Sigmoid colon (tissue), 7 donors: ENCODE data around the gene EFCAB8. TPM values are rescaled to one million over a fixed set of nuclear protein-coding genes. Genes with fewer than 3 reads are reported as not detected.

Source experiments
- DNase-seq: peaks from one replicate; pipeline ENCODE4 v3.0.0-alpha.2; 2019
- H3K27ac ChIP-seq, 4 donors: fragments of 200-600 bp; sonication (generic); one replicate each; pipeline ENCODE4 v1.5.1; 2016 to 2019; ENCODE audit warnings: mild to moderate bottlenecking in 1 of 4
- H3K27me3 ChIP-seq, 3 donors: fragments of 200-600 bp; sonication (generic); one replicate each; pipeline ENCODE4 v1.5.1; 2019; ENCODE audit warnings: mild to moderate bottlenecking in 1 of 3
- H3K36me3 ChIP-seq, 4 donors: fragments of 200-600 bp; sonication (generic); one replicate each; pipeline ENCODE4 v1.5.1; 2016 to 2019
- H3K4me1 ChIP-seq, 4 donors: fragments of 200-600 bp; sonication (generic); one replicate each; pipeline ENCODE4 v1.5.1; 2017 to 2019
- H3K4me3 ChIP-seq, 4 donors: fragments of 200-600 bp; sonication (generic); one replicate each; pipeline ENCODE4 v1.5.1; 2017 to 2019; ENCODE audit warnings: mild to moderate bottlenecking in 2 of 4, moderate library complexity in 1 of 4
- H3K9me3 ChIP-seq, 4 donors: fragments of 200-600 bp in 3 of 4; sonication (generic) in 3 of 4; one replicate each; pipeline versions ENCODE4 v1.5.1 to v1.6.1; 2013 to 2019
- CTCF ChIP-seq, 4 experiments: fragments of 450-650 bp in 3 of 4; fragments of 200-600 bp in 1 of 4; IDR thresholded peaks; one replicate each; pipeline ENCODE4 v1.5.1; 2016 to 2019; ENCODE audit warnings: antibody characterized with exemption in 4 of 4, mild to moderate bottlenecking in 3 of 4, moderate library complexity in 2 of 4
- EP300 ChIP-seq, 4 donors: sonication (generic); formaldehyde crosslinking; IDR thresholded peaks; one replicate each; pipeline ENCODE4 v1.6.1; 2017; ENCODE audit warnings: antibody characterized with exemption in 4 of 4
- POLR2A ChIP-seq, 2 donors: fragments of 450-650 bp; IDR thresholded peaks; one replicate each; pipeline ENCODE4 v1.6.1; 2016; ENCODE audit warnings: antibody characterized with exemption in 2 of 2, mild to moderate bottlenecking in 2 of 2, moderate library complexity in 2 of 2
- POLR2AphosphoS5 ChIP-seq, 4 donors: sonication (generic); formaldehyde crosslinking; IDR thresholded peaks; one replicate each; pipeline ENCODE4 v1.6.1; 2017; ENCODE audit warnings: antibody characterized with exemption in 4 of 4
- WGBS, 2 donors: extraction: QIAGEN DNeasy Blood & Tissue Kit; methylation state at CpG; one replicate each; pipeline ENCODE4 v1.1.7; 2013; 5-methylcytosine and 5-hydroxymethylcytosine counted together
- intact Hi-C: fragments of 100-400 bp; cut with DNase I; formaldehyde crosslinking; loops from one replicate; pipeline ENCODE4 v1.15.1; 2023
- polyA plus RNA-seq, 3 donors: library from polyadenylated mRNA; stranded (reverse); fragments of 200-250 nt; gene quantifications; one replicate each; pipeline ENCODE4 v1.2.3, GENCODE V29; 2013
- total RNA-seq, 4 donors: library from RNA; depleted of rRNA; stranded (reverse); fragments of >200 nt; gene quantifications; one replicate each; pipeline ENCODE4 v1.1.0, GENCODE V29; 2016
- donor health status: healthy with polysubstance abuse.
- donor health status: Bipolar disorder and iron deficiency.
- donor health status: healthy.

EFCAB8 gene
- total and polyA plus RNA-seq, 7 donors, result 0.06 to 0.83 (median 0.60) TPM; not detected in 3

GRCh38 chr20:33006776-33007375 lies 148.2 kb downstream of the EFCAB8 start:
- Histone ChIP-seq H3K27ac (no peak overlapping the region), H3K36me3 (no peaks in the 10 kb centered on the region), H3K9me3 (no peaks in the 10 kb centered on the region), H3K27me3 (no peaks in the 10 kb centered on the region), H3K4me3 (no peak overlapping the region), H3K4me1 (no peaks in the 10 kb centered on the region)
- intact Hi-C loops, result no loop called here
- WGBS, 2 donors, result 75 to 90% methylated on average over 8 of the region's 8 CpGs
- no peak for DNase-seq
- TF ChIP-seq CTCF (IDR thresholded peaks at IDR 0.05) (no peak), POLR2AphosphoS5 (IDR thresholded peaks at IDR 0.05) (no peak), EP300 (IDR thresholded peaks at IDR 0.05) (no peak), POLR2A (IDR thresholded peaks at IDR 0.05) (no peak)

GRCh38 chr20:33007376-33008335 lies 148.9 kb downstream of the EFCAB8 start, which contains the start of gene BPIFB2:
TSS of gene BPIFB2 (plus strand) at chr20:33007704. CDS start at chr20:33008575, 871 bp downstream.
- 74 to 85% methylated on average over 11 of the region's 11 CpGs for WGBS, 2 donors
- Histone ChIP-seq H3K36me3 (no peaks in the 10 kb centered on the region), H3K4me3 (no peak within 1 kb of the TSS), H3K9me3 (no peaks in the 10 kb centered on the region), H3K27me3 (no peaks in the 10 kb centered on the region), H3K4me1 (no peaks in the 10 kb centered on the region), H3K27ac (no peak within 1 kb of the TSS)
- TF ChIP-seq CTCF (IDR thresholded peaks at IDR 0.05) (no peak), POLR2AphosphoS5 (IDR thresholded peaks at IDR 0.05) (no peak), EP300 (IDR thresholded peaks at IDR 0.05) (no peak), POLR2A (IDR thresholded peaks at IDR 0.05) (no peak)
- intact Hi-C loops, result no loop called here
- DNase-seq, result no peak

- Histone ChIP-seq H3K4me3 (no peak overlapping the region), H3K36me3 (no peaks in the 10 kb centered on the region), H3K4me1 (no peaks in the 10 kb centered on the region), H3K27ac (no peak overlapping the region), H3K9me3 (no peaks in the 10 kb centered on the region), H3K27me3 (no peaks in the 10 kb centered on the region)
- intact Hi-C loops, result no loop called here
- no peak for DNase-seq
- 79 to 88% methylated on average over 23 of the region's 23 CpGs for WGBS, 2 donors
- TF ChIP-seq POLR2A (IDR thresholded peaks at IDR 0.05) (no peak), POLR2AphosphoS5 (IDR thresholded peaks at IDR 0.05) (no peak), EP300 (IDR thresholded peaks at IDR 0.05) (no peak), CTCF (IDR thresholded peaks at IDR 0.05) (no peak)
These were observed 149.9 kb downstream of the EFCAB8 start for GRCh38 chr20:33008336-33009213.

GRCh38 chr20:33009214-33010132 lies 150.8 kb downstream of the EFCAB8 start:
- TF ChIP-seq CTCF (IDR thresholded peaks at IDR 0.05) (no peak), POLR2A (IDR thresholded peaks at IDR 0.05) (no peak), POLR2AphosphoS5 (IDR thresholded peaks at IDR 0.05) (no peak), EP300 (IDR thresholded peaks at IDR 0.05) (no peak)
- Histone ChIP-seq H3K27me3 (no peaks in the 10 kb centered on the region), H3K4me3 (no peak overlapping the region), H3K4me1 (no peaks in the 10 kb centered on the region), H3K9me3 (no peaks in the 10 kb centered on the region), H3K36me3 (no peaks in the 10 kb centered on the region), H3K27ac (no peak overlapping the region)
- intact Hi-C loops, result no loop called here
- DNase-seq, result no peak
- 43 to 70% methylated on average over 19 of the region's 19 CpGs for WGBS, 2 donors
